ENCODE data around the gene POMT2. TPM values are rescaled to one million over a fixed set of nuclear protein-coding genes. Genes with fewer than 3 reads are reported as not detected.

POMT2 gene
- total RNA-seq, 1 experiment from 2014 or later, result 15.4 TPM

GRCh38 chr14:77240336-77240915 lies 80.3 kb downstream of the POMT2 start:
- no peak for DNase-seq (ENCODE audit: low read depth)

- no peak for DNase-seq (ENCODE audit: low read depth)
Observed at GRCh38 chr14:77239412-77239811, 81.3 kb downstream of the POMT2 start.

GRCh38 chr14:77238996-77239395 lies 81.7 kb downstream of the POMT2 start:
- DNase-seq (ENCODE audit: low read depth), result no peak

GRCh38 chr14:77238356-77238755 lies 82.3 kb downstream of the POMT2 start:
- no peak for DNase-seq (ENCODE audit: low read depth)

DNA sequence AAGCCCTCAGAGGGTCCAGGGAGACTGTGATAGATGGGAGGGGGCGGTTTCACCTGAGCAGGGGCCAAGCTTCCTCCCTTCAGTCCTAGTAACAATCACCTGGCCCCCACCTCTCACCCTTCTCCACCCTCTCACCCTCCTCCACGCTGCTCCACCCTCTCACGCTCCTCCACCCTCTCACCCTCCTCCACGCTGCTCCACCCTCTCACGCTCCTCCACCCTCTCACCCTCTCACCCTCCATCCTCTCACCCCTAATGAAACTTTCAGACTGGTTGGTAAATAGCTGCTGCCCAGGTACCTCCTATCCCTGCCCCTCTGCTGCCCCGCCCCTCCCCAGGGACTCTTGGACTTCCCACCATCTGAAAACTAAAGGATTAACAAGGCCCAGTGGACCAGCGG lies 83.9 kb downstream of the POMT2 start:
- no peak for DNase-seq (ENCODE audit: low read depth)

- DNase-seq (ENCODE audit: low read depth), result no peak
Observed at GRCh38 chr14:77231721-77232120, 89.0 kb downstream of the POMT2 start.

GRCh38 chr14:77230914-77231313 lies 89.8 kb downstream of the POMT2 start:
- DNase-seq (ENCODE audit: low read depth), result no peak

DNA sequence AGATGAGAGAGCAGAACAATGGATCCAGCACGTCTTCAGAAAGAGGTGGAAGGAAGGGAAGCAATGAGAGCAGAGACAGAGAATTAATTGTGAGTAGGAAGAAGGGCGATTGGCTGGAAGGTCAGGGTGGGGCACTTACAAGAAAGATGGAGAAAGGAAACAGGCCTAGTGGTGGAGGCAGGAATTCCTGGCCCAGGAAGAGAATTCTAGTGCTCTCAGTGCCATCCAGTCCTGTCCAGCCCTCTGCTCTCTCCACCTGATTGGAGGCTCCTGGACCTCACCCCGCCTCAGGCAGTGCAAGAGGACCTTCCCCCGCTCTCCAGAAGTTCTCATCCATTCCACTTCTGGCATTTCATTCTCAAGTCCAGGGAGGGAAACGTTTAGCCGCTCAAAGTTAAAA lies 92.6 kb downstream of the POMT2 start:
- DNase-seq (ENCODE audit: low read depth), result no peak

- no peak for DNase-seq (ENCODE audit: low read depth)
Observed at GRCh38 chr14:77225892-77226557, 94.7 kb downstream of the POMT2 start.

DNA sequence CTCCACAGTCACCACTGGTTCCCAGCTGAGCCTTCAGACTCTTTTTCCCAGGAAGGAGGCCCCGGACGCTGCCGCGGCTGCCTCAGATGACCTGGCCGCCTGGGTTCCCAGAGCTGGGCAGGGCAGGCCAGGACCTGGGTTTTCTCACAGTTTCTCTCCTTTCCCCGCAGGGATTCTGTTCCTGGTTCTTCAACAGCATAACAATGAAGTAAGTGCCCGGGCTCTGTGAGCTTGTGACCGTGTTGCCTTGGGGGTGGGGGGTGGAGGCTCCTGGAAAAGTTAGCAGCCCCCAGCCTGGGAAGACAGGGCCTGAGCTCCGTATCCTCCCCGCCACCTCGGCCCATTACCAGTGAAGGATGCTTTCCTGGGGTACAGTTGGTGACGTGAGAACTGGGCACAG lies 95.4 kb downstream of the POMT2 start:
- DNase-seq (ENCODE audit: low read depth), result no peak

Other genes with a start within 250 kb of the POMT2 start
- 14.2 and 19.2 TPM in 2 replicates for gene CIPC, start 222.6 kb downstream of the POMT2 start, total RNA-seq (2014; rRNA removed; shearing (Covaris generic))
- gene ZDHHC22, start 179.1 kb downstream of the POMT2 start, total RNA-seq (2014; rRNA removed; shearing (Covaris generic)), result 0.02 TPM in 1 of 2 replicates, not detected in the other
- gene TMEM63C, start 139.1 kb downstream of the POMT2 start, total RNA-seq (2014; rRNA removed; shearing (Covaris generic)), result 0.20 and 0.39 TPM in 2 replicates
- not detected in 2 replicates for gene NGB, start 49.7 kb downstream of the POMT2 start, total RNA-seq (2014; rRNA removed; shearing (Covaris generic))
- 20.3 and 22.3 TPM in 2 replicates for gene GSTZ1, start 153 bp upstream of the POMT2 start, total RNA-seq (2014; rRNA removed; shearing (Covaris generic))
- 6.1 and 10.6 TPM in 2 replicates for gene TMED8, start 56.2 kb upstream of the POMT2 start, total RNA-seq (2014; rRNA removed; shearing (Covaris generic))
- gene SAMD15, start 56.5 kb upstream of the POMT2 start, total RNA-seq (2014; rRNA removed; shearing (Covaris generic)), result 0.59 and 1.4 TPM in 2 replicates
- gene NOXRED1, start 102.6 kb upstream of the POMT2 start, total RNA-seq (2014; rRNA removed; shearing (Covaris generic)), result not detected in 2 replicates
- 19.4 and 21.3 TPM in 2 replicates for gene VIPAS39, start 136.7 kb upstream of the POMT2 start, total RNA-seq (2014; rRNA removed; shearing (Covaris generic))
- gene AHSA1, start 137.2 kb upstream of the POMT2 start, total RNA-seq (2014; rRNA removed; shearing (Covaris generic)), result 79.3 and 133 TPM in 2 replicates
- 0.54 TPM in 1 of 2 replicates, not detected in the other for gene ISM2, start 177.9 kb upstream of the POMT2 start, total RNA-seq (2014; rRNA removed; shearing (Covaris generic))

Measured in M059J (cell line).